HL-60/S4 treated with phorbol 12-myristate 13-acetate at 8.2 ng/mL for 4 days and 3 days (cell line): ENCODE data around the gene CILP2.

ENCODE experiments used
- in situ Hi-C: fragments of 300-500 bp; cut with MboI; formaldehyde crosslinking; loops from 2 replicates; pipeline ENCODE4 v1.15.0; 2022; ENCODE audit warnings: low sequenced_read_pairs

The CILP2 gene

GRCh38 chr19:19527674-19528625, 10.1 kb upstream of the CILP2 start:
- in situ Hi-C loops: no loop called here

GRCh38 chr19:19528721-19529490, 9.2 kb upstream of the CILP2 start, which contains the start of gene YJEFN3:
Gene YJEFN3 (plus strand): TSS chr19:19528911. CDS start chr19:19528933, 22 bp downstream.
- in situ Hi-C loops: no loop called here

GRCh38 chr19:19529783-19530422, 8.2 kb upstream of the CILP2 start:
- in situ Hi-C loops: loop anchor here (10.0 kb wide), 1 partner anchor 115 kb away; the partner anchor contains the start of gene GMIP

- in situ Hi-C loops: loop anchor here (10.0 kb wide), 1 partner anchor 114 kb away; the partner anchor contains the start of gene GMIP
Observed at GRCh38 chr19:19530423-19530804, 7.7 kb upstream of the CILP2 start.

- in situ Hi-C loops: loop anchor here (10.0 kb wide), 1 partner anchor 114 kb away; the partner anchor contains the start of gene GMIP
Observed at GRCh38 chr19:19530889-19531288, 7.2 kb upstream of the CILP2 start.

- in situ Hi-C loops: loop anchor here (10.0 kb wide), 1 partner anchor 113 kb away; the partner anchor contains the start of gene GMIP
Observed at GRCh38 chr19:19531951-19532805, 5.9 kb upstream of the CILP2 start.

GRCh38 chr19:19532806-19533701, 5.0 kb upstream of the CILP2 start:
- in situ Hi-C loops: loop anchor here (10.0 kb wide), 1 partner anchor 112 kb away; the partner anchor contains the start of gene GMIP

- in situ Hi-C loops: loop anchor here (10.0 kb wide), 1 partner anchor 111 kb away; the partner anchor contains the start of gene GMIP
Observed at GRCh38 chr19:19533841-19534240, 4.2 kb upstream of the CILP2 start.

- in situ Hi-C loops: loop anchor here (10.0 kb wide), 1 partner anchor 110 kb away; the partner anchor contains the start of gene GMIP
Observed at GRCh38 chr19:19534556-19535265, 3.4 kb upstream of the CILP2 start.

- in situ Hi-C loops: loop anchor here (10.0 kb wide), 1 partner anchor 109 kb away; the partner anchor contains the start of gene GMIP
Observed at GRCh38 chr19:19535311-19536191, 2.5 kb upstream of the CILP2 start.

GRCh38 chr19:19537075-19538048, 703 bp upstream of the CILP2 start:
- in situ Hi-C loops: loop anchor here (10.0 kb wide), 1 partner anchor 107 kb away; the partner anchor contains the start of gene GMIP

GRCh38 chr19:19538785-19539166, 711 bp downstream of the CILP2 start:
- in situ Hi-C loops: loop anchor here (10.0 kb wide), 1 partner anchor 106 kb away; the partner anchor contains the start of gene GMIP

- in situ Hi-C loops: loop anchor here (10.0 kb wide), 1 partner anchor 105 kb away; the partner anchor contains the start of gene GMIP
Observed at GRCh38 chr19:19539698-19540063, 1.6 kb downstream of the CILP2 start.

GRCh38 chr19:19540064-19540714, 2.1 kb downstream of the CILP2 start:
- in situ Hi-C loops: no loop called here
